ENCODE measurements around the gene DCAF8L2.

DCAF8L2 gene

GRCh38 chrX:27751976-27752375 lies 161.8 kb downstream of the DCAF8L2 start:
- no peak overlapping the region for H3K9ac ChIP-seq (ENCODE audit: low read length)
- H3K9me2 ChIP-seq (ENCODE audit: low read depth, low read length) = no peaks in the 10 kb centered on the region
- no peaks in the 10 kb centered on the region for H3K27me3 ChIP-seq (ENCODE audit: insufficient read depth, low read length)
- no peaks in the 10 kb centered on the region for H3K9me3 ChIP-seq (ENCODE audit: low read length)
- H4K20me1 ChIP-seq (ENCODE audit: insufficient read depth, low read length) = no peaks in the 10 kb centered on the region
- no peak overlapping the region for H3K27ac ChIP-seq (ENCODE audit: low read depth, low read length, poor library complexity, severe bottlenecking)
- no peaks in the 10 kb centered on the region for H3K79me2 ChIP-seq (ENCODE audit: insufficient read depth, low read length)
- H3F3A ChIP-seq (ENCODE audit: insufficient read depth, low read length) = no peaks in the 10 kb centered on the region
- TF ChIP-seq CTCF (IDR thresholded peaks at IDR 0.05; ENCODE audit: low read length) (no peak), EZH2 (IDR thresholded peaks at IDR 0.05; ENCODE audit: borderline replicate concordance, low read length) (no peak)
- no peaks in the 10 kb centered on the region for H3K36me3 ChIP-seq (ENCODE audit: insufficient read depth, low read length)
- H3K4me2 ChIP-seq (ENCODE audit: low read length) = no peak overlapping the region
- no peak overlapping the region for H2AFZ ChIP-seq (ENCODE audit: low read length)
- H3K4me3 ChIP-seq (ENCODE audit: low read depth, low read length, poor library complexity, severe bottlenecking) = no peak overlapping the region
- H3K4me1 ChIP-seq (ENCODE audit: insufficient read depth, low read length, severe bottlenecking) = no peaks in the 10 kb centered on the region

GRCh38 chrX:27765718-27766117 lies 175.6 kb downstream of the DCAF8L2 start:
- Histone ChIP-seq H3K27me3 (ENCODE audit: insufficient read depth, low read length) (no peaks in the 10 kb centered on the region), H3K9me2 (ENCODE audit: low read depth, low read length) (no peaks in the 10 kb centered on the region), H3K4me2 (ENCODE audit: low read length) (no peak overlapping the region), H3K36me3 (ENCODE audit: insufficient read depth, low read length) (no peaks in the 10 kb centered on the region), H3K9ac (ENCODE audit: low read length) (no peak overlapping the region), H3F3A (ENCODE audit: insufficient read depth, low read length) (no peaks in the 10 kb centered on the region), H3K79me2 (ENCODE audit: insufficient read depth, low read length) (no peaks in the 10 kb centered on the region), H3K27ac (ENCODE audit: low read depth, low read length, poor library complexity, severe bottlenecking) (no peak overlapping the region), H3K4me3 (ENCODE audit: low read depth, low read length, poor library complexity, severe bottlenecking) (no peak overlapping the region), H3K9me3 (ENCODE audit: low read length) (no peaks in the 10 kb centered on the region), H3K4me1 (ENCODE audit: insufficient read depth, low read length, severe bottlenecking) (no peaks in the 10 kb centered on the region), H2AFZ (ENCODE audit: low read length) (no peak overlapping the region), H4K20me1 (ENCODE audit: insufficient read depth, low read length) (no peaks in the 10 kb centered on the region)
- TF ChIP-seq EZH2 (IDR thresholded peaks at IDR 0.05; ENCODE audit: borderline replicate concordance, low read length) (no peak), CTCF (IDR thresholded peaks at IDR 0.05; ENCODE audit: low read length) (no peak)

GRCh38 chrX:27767387-27767786 lies 177.2 kb downstream of the DCAF8L2 start:
- no peaks in the 10 kb centered on the region for H3K36me3 ChIP-seq (ENCODE audit: insufficient read depth, low read length)
- no peak overlapping the region for H3K4me2 ChIP-seq (ENCODE audit: low read length)
- no peaks in the 10 kb centered on the region for H3K4me1 ChIP-seq (ENCODE audit: insufficient read depth, low read length, severe bottlenecking)
- no peaks in the 10 kb centered on the region for H3K79me2 ChIP-seq (ENCODE audit: insufficient read depth, low read length)
- H3K9me3 ChIP-seq (ENCODE audit: low read length) = no peaks in the 10 kb centered on the region
- no peak overlapping the region for H2AFZ ChIP-seq (ENCODE audit: low read length)
- H3K9ac ChIP-seq (ENCODE audit: low read length) = no peak overlapping the region
- H3K9me2 ChIP-seq (ENCODE audit: low read depth, low read length) = no peaks in the 10 kb centered on the region
- H4K20me1 ChIP-seq (ENCODE audit: insufficient read depth, low read length) = no peaks in the 10 kb centered on the region
- TF ChIP-seq EZH2 (IDR thresholded peaks at IDR 0.05; ENCODE audit: borderline replicate concordance, low read length) (no peak), CTCF (IDR thresholded peaks at IDR 0.05; ENCODE audit: low read length) (no peak)
- H3K4me3 ChIP-seq (ENCODE audit: low read depth, low read length, poor library complexity, severe bottlenecking) = no peak overlapping the region
- no peaks in the 10 kb centered on the region for H3F3A ChIP-seq (ENCODE audit: insufficient read depth, low read length)
- no peak overlapping the region for H3K27ac ChIP-seq (ENCODE audit: low read depth, low read length, poor library complexity, severe bottlenecking)
- H3K27me3 ChIP-seq (ENCODE audit: insufficient read depth, low read length) = no peaks in the 10 kb centered on the region

Measured in OCI-LY1 (cell line).